Stimulated activated CD8-positive, alpha-beta memory T cell treated with anti-CD3 and anti-CD28 coated beads, Interleukin-15, amount 100 ng/mL, for 4 hours (primary cell): ENCODE measurements around the gene MGAT4A.
A peak's percentile ranks its signal among the peaks of the same experiment; 100 is the strongest.

Experiments used
- DNase-seq, 2 donors: peaks; one replicate each; pipeline ENCODE4 v3.0.0-alpha.2; 2020; ENCODE audit warnings: low read depth in 2 of 2

Gene MGAT4A

DNA sequence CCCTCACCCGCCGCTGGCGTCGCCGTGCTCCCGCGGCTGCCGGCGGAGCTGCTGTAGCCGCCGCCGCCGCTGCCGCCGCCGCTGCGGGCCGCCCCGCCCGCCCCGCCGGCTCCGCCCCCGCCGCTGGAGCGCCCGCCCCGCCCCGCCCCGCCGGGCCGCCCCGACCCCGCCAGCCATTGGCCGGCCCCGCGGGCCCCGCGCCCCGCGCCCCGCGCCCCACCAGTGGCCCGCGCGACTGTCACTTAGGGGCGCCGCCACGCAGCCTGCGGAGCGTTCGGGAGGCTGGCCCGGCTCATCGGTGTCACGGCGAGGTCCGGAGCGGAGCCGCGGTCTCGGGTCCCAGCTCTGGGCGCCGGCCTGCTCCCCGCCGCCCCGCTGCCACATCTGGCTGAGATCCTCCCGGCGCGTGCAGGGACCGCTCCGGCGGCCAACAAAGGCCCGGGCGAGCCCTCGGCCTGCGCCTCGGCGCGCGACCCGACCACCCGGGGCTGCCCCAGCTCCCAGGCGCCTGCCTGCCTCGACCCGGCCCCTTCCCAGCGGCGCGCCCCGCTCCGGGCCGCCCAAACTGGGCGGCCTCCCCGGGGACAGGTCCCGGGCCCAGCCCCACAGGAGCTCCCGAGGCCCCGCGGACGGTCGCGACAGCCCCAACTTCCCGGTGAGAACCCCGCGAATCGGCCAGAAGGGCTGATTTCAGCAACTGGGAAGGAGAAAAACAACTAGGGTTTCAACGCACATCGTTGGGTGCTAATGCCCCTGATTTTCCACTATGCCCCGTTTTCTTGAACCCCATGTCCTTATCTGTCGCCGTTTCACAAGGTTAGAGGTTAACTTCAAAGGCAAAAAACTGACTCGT is at the start of gene MGAT4A:
Gene MGAT4A, minus strand, starts transcription at position 92 of the 853 bp plus-strand sequence. CDS start 4,800 bp downstream, outside the sequence.
- peak; percentile 41 to 63 for DNase-seq

DNA sequence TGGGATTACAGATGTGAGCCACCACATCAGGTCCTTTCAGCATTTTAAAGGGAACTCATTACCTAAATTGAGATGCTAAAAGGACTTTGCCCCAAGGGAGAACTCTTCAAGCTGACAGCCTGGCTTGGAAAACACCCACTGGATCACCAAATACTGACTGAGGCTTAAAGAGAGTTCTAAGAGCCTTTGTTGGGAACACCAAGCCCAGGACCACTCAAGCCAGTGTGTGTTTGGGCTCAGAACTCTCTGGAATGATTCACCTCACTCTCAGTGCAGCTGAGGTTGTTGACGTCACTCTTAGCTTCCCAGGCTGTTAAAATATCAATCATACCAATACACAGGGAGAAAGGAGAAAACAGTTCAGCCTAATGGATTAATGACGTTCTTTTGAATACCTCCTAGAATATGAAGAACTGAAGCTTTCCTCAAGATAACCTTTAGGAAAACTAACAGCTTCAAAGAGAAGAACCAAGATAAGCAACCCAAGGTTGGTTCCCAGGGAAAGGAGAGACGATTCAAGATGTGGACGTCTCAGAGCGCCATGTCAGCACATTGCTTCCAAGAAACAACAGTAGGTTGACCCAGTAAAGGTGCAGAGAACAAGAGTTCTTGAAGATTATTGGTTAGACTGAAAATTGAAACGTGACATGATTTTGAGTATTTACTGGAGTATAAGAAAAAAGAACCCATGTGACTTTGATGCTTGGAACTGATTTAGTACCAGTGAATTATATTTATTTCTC is 48.0 kb upstream of the MGAT4A start:
- no peak for DNase-seq

DNA sequence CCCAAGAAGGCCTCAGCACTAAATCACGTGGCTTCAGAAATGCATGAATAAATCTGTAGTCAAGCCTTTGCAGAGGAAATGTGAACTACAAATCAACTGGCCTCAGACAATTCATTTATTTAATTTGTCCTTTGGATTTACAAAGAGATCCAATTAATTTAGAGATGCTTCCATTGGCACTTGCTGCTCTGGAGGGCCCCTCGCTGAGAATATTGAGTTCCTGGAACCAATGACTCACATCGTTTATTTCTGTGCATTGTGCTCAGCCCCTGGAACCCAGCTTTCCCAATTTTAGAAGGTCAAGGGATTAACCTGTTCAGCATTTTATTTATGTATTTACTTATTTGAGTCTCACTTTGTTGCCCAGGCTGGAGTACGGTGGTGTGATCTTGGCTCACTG is 47.2 kb upstream of the MGAT4A start:
- DNase-seq: no peak

DNA sequence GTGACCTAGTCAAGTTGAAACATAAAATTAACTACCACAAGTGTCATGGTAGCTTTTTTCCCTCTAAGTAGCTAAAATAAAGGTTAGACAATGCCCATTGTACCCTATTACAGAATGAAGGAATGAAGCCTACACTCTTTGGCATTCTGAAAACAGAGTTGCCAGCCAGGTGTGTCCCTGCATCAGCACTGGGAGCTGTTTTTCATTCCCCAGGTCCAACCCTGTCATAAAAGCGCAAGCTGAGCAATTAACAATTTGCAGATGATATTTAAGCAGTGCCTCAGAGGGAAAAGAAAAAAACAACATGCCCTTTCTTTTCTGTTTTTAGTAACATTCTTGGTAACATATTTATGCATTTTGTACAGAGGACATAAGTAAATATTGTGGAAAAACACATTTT is 46.8 kb upstream of the MGAT4A start:
- no peak for DNase-seq

DNA sequence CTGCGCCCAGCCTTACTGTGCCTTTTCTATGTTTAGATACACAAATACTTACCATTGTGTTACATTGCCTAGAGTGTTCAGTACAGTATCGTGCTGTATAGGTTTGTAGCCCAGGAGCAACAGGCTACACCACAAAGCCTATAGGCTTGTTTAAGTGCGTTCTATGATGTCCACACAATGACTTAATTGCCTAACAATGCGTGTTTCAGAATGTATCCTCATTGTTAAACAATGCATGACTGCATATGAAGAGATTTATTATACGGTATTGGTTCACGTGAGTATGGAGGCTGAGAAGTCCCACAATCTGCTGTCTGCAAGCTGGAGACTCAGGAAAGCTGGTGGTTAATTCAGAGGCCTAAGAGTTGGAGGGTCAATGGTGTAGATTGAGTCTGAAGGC is 46.1 kb upstream of the MGAT4A start:
- DNase-seq: no peak

DNA sequence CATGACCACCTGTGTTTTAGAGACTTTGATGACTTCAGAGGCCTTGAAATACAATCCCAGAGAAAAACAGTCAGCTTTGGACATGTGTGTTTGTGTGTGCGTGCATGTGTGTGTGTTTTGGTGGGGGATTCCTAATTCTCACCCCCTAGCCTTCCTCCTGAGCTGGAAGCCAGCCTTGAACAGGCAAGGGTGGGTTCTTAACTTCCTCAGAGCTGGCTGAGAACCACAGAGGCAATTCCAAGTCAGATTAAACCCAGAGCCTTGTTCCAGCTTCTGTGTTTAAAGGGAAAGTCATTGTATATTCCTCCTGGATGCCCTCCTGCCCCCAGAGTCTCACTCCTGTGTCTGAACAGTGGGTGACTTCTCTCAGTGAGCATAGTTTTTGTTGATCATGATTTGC is 45.2 kb upstream of the MGAT4A start:
- no peak for DNase-seq

DNA sequence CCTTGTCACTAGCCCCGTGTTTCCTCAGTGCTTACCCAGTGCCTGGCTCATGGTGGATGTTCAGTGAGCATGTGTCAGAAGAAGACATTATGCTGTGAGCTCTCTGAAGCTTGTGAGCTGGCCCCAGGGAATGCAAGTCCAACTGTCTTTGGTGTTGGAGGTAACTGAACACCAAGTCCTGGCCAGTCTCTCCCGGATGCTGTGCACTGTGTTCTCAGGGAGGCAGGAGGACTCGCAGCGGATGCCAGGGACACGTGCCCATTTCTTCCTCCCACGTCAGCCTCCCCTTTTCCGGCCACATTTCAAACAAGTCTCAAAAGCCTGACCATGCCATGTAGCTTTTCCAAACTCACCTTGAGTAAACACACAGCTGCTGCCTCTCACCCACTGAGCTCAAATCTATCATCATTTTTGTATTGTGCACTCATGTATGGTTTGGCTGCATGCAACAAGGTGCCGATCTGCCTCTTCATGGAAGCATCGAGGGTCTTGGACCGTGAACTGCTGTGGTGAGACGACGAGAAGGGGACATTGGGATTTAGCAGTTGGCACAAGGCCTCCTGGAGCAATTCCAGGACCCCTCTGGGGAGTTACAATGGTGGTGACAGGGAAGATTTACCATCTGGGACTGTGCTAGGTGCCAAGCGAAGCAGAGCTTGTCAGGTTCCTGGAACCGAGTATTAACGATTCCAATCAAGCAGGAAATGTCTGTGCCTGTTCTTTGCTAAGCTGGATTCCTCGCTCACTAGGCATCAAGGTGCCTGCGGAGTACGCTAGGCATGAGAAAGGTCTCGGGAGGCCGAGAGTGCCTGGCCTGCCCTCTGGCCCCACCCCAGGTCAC is 44.4 kb upstream of the MGAT4A start:
- no peak for DNase-seq

DNA sequence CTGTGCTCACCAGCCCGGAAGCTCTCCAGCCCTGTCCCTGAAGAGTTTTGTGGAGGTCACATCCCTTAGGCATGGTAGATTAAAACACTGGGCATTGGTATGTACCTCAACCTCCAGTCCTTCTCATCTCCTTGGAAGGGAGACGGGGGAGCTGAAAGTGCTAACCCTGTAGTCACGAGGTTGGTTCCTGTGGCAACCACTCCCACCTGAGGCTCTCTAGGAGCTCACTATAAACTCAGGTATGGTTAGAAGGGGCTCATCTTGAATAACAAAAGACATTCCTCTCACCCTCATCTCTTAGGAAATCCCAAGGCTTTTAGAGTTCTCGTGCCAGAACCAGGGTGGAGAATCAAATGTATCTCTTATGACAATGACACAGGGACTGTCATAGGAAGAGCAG is 43.0 kb upstream of the MGAT4A start:
- DNase-seq: no peak

DNA sequence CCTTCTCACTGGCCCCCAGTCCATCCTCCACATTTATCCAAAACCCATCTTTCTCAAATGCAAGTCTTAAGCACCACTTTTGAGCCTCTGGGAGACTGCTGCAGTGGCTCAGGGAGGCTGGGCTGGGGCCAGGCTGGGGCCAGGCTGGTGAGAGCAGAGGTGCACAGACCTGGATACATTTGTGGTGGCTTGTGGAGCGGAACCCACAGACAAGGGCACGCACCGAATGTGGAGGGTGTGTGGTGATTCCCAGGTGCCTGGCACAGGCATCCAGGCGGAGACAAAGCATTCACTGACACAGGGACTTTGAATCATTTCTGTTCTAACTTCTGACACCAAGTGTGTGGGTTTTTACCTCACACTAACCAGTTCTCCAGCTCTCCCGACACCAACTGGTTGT is 42.2 kb upstream of the MGAT4A start:
- DNase-seq: no peak

DNA sequence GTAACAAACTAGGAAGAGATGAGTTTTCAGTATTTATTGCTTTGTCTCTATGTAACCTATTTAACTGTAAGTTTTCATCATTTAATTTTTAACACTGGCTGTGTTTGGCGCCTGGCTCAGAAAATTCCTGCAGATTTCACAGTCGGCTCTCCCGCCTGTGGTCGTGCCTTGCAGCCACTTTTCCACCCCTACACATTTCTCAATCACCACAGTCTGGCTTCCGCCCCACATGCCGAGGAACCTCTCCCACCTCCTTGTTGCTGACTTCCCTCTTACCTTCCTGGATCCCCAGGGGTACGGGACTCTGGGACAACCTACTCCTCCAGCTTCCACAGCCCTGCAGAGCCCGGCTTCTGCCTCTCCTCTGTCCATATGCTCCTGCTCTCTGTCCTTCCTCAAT is 41.6 kb upstream of the MGAT4A start:
- no peak for DNase-seq

DNA sequence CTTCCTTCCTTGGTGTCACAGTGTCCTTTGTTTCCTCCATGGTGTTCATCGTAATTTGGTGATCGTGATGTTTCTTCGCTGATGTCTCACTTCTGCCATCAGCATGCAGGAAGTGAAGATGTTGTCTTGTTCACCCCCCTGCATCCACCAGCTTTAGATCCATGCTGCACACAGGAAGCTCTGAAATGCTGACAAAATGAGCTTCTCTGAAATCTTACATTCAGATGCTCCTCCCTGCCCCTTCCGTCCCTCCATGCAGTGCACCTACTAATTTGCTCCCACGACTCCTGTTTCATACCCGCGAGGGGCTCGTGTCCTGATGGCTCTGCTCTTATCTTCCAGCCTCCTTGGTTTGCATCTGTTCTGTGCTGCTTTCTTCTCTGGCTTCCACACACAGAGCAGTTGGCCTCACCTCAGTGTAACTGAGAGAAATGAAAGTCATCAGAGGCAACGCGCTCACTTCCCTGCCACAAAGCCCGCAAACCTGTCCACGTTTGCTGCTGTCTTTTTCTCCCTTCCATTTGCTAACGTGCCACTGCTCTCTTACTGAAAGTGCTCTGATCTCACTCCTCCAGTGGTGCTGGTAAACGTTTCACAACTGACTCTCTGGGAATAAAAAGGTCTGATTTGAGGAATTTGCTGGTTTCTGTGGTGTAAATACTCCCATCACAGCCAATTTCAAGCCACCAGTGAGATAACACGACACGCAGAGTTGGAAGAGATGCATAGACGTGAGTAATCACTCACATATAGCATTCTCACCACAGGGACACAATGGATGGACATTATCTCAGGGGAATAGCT is 41.0 kb upstream of the MGAT4A start:
- no peak for DNase-seq

DNA sequence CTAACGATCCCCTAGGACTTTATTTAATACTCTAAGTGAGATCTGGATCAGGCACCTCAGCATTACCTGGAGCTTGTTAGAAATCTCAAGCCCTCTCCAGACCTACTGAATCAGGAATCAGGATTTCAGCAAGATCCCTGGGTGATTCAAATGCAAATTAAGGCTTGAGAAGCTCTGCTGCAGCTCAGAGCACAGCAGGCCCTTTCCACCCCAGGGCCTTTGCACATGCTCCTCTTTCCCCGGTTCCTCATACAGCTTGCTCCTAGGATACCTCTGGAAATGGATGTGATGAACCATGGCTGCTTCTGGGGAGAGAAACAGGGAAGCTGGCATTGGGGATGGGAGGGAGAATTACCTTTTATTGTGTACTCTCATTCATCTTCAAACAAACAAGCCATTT is 40.3 kb upstream of the MGAT4A start:
- no peak for DNase-seq

DNA sequence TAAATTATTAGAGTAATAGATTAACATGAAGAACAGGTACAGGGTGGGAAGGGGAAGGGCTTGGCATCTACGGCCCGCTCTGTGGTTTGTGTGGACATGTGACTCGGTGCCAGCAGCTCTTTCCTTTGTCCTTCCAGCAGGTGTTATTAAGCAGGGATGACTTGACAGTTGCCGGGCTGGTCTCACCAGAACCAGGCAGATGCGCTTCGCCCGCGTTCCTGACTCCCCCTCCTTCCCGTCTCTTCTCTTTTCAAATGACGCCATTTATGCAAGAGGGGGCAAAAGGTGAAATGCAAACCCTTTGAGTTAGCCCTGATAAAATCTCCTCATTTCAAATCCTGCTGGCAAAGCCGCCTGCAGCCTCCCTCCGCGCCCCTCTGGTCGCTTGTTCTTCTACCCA is 38.9 kb upstream of the MGAT4A start:
- DNase-seq: no peak

DNA sequence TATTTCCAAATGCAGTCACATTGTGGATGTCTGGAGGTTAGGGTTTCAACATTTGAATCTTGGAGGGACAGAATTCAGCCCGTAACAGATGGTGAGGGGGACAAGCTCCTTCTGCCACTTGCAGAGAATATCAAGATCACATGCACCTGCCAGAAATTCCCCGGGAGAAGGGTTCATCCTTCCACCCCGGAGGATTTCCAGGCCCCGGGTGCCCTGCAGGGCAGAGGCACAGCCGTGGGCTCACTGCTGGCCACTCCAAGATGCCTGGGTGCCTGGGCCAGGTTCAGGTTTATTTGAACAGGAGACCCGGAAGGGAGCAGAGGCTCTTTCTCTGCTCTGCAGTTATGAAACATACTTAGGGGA is 38.2 kb upstream of the MGAT4A start:
- DNase-seq: no peak

DNA sequence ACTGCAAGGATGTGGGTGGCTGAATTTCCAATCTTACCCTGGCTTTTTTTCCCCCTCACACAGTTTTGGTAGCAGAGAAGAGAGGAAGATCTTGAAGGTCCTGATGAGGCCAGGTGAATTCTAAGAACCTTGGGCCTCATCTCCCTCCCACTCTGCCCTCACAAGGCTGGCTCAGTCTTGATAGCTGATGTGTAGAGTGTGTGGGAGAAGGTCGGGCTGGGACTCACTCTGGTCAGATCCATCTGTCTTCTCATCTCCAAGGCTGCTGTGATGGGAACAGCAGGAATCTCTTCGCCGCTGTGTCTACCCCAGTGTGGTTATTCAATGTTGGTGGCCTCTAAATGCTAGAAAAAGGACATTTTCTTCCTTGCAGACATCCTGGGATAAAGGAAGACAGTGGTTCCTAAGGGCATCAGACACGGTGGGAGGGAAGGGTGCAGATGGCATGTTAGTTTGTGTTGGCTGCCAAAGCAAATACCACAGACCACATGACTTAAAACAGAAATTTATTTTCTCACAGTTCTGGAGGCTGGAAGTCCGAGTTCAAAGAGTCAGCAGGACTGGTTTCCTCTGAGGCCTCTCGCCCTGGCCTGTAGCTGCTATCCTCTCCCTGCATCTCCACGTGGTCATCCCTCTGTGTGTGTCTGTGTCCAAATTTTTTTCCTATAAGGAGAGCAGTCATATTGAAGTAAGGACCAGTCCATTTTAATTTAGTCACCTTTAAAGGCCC is 37.6 kb upstream of the MGAT4A start:
- DNase-seq: no peak

DNA sequence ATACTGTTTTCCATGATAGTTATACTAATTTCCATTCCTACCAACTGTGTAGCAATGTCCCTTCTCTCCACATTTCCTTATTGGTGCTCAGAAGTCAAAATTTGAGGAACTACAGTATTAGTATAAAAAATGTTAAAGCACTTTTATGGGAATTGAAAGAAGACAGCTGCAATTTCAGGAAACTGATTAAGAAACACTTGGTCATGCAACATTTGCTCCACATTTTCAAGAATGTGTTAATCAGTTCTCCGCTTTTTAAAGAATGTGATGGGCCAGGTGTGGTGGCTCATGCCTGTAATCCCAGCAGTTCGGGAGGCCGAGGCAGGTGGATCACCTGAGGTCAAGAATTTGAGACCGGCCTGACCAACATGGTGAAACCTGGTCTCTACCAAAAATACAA is 33.6 kb upstream of the MGAT4A start:
- no peak for DNase-seq

DNA sequence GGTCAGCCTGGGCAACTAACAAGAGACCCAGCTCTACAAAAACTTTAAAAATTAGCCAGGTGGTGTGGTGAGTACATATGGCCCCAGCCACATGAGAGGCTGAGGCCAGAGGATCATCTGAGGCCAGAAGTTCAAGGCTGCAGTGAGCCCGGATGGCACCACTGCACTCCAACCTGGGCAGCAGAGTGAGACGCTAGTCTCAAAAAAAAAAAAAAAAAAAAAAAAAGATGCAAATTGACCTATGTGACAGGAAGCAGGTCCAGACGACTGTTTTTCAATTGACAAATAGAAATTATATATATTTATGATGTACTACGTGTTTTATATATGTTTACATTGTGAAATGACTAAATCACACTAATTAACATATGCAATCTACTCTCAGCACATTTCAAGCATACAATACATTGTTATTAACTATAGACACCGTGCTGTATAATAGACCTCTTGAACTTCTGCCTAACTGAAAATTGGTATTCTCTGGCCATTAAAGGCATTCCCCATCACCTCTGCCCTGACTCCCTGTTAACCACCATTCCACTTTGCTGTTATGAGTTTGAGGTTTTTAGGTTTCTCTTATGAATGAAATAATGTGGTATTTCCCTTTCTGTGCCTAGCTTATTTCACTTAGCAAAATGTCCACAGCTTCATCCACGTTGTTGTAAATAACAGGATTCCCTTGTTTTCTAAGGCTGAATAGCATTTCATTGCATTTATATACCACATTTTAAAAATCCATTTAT is 32.4 kb upstream of the MGAT4A start:
- no peak for DNase-seq

DNA sequence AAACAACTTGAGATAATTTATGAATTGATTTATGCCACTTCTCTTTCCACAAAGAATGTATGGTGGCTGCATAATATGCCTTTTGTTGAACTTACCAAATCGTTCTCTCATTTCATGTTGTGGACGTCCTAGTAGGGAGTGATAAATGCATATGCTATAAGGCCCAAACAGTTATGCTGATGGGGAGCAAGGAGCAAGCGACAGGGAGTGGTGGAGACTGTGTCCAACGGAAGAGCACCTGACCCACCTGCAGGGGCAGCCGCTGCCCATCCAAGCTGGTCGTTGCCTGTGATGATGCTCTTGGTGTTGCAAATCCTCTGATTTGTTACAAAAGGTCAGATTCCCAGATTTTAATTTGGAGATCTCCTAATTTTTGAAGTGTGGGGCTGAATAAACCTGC is 31.0 kb upstream of the MGAT4A start:
- no peak for DNase-seq

DNA sequence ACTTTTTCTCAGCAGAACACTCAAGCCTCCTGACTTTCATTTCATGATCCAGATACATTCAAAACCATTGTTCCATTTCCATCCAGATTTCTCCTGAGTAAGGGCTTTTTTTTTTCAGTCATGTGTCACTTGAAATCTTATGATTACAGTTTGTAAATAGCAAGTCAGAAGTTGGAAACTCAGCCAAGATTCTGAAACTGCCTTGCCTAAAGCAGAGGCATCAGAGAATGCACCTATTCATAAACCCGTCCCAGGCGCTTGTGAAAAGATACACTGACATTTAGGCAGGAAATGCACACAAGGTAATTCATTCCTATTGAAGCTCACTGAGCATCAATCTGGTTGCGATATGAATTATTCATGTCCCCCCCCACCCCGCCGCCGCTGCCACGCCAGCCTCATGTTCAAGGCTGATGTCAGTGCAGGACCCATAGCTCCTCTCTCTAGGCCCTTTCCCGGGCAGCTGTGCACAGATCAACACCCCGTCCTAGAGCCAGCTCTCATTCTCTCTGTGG is 30.4 kb upstream of the MGAT4A start:
- DNase-seq: peak in 1 of 2 donors; percentile 31
